ENCODE measurements around the gene SLC5A9. TPM values are rescaled to one million over a fixed set of nuclear protein-coding genes. Genes with fewer than 3 reads are reported as not detected.

SLC5A9 gene
- total and polyA plus RNA-seq, 9 of the 15 experiments (the other 6 are each of a cell fraction or from before 2014, with no cell fraction given) = not detected

DNA sequence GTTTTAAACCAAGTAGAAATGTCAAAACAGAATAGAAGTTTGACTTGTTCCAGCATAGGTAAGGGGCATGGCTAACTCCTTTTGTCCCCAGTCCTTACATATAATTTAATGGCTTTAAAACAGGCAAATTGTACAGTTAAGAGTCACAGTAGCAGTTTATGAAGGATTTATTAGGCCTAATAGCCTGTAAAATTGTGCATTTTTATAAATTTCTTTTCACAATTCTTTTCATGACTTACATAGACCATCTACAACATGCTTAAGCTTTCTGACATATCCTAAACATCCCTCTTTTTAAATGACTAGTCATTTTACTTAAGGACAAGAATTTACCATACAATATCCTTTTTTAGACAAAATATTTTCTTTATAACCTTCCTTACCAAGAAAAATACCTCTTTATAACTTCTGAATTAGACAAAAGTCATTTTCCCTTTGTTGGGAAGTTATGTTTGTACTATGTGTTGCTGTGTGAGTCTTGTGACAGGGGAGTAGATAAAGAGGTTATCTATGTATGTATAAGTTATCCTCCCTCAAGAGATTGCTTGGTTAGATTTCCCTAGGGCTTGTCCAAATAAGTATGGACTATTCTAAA lies 34.5 kb upstream of the SLC5A9 start:
- H3K79me2 ChIP-seq (ENCODE audit: control insufficient read depth, insufficient read depth, low read length) = no peaks in the 10 kb centered on the region
- H3K9ac ChIP-seq (ENCODE audit: insufficient read depth in 1 of 2, low read depth in 2 of 2, low read length in 2 of 2) = no peak overlapping the region
- H3K4me1 ChIP-seq (replicated peaks in 1 of 2; ENCODE audit: control insufficient read depth in 2 of 2, insufficient read depth in 2 of 2, low read length in 2 of 2) = no peaks in the 10 kb centered on the region
- H4K20me1 ChIP-seq (replicated peaks; ENCODE audit: control insufficient read depth, insufficient read depth, low read length) = no peaks in the 10 kb centered on the region
- no peak overlapping the region for H3K4me2 ChIP-seq (ENCODE audit: insufficient read depth, low read length)
- no peaks in the 10 kb centered on the region for H3K9me3 ChIP-seq (replicated peaks; ENCODE audit: control insufficient read depth, insufficient read depth, low read depth, low read length)
- H3K4me3 ChIP-seq = no peak overlapping the region
- DNase-seq (ENCODE audit: extremely low read depth in 1 of 4, low spot score in 3 of 4) (no peak), ATAC-seq (no peak), FAIRE-seq (no peak)
- CTCF ChIA-PET (ENCODE audit: low intra/inter-chr PET ratio) = no interaction called here
- intact Hi-C loops (cut with micrococcal nuclease) = no loop called here
- H3K27ac ChIP-seq (ENCODE audit: extremely low read depth, low read depth, low read length) = no peak overlapping the region
- H3K36me3 ChIP-seq (ENCODE audit: control insufficient read depth, insufficient read depth, low read length) = no peaks in the 10 kb centered on the region
- TF ChIP-seq U2AF1 (optimal IDR thresholded peaks at IDR 0.05; ENCODE audit: low read depth, low read length) (no peak), ZFP36 (IDR thresholded peaks at IDR 0.05; ENCODE audit: low read depth, low read length, partially characterized antibody) (peak; percentile 46)
- no peak overlapping the region for H2AFZ ChIP-seq (ENCODE audit: low read depth, low read length)
- POLR2A ChIA-PET = no interaction called here
- BruUV-seq (replicated peaks) = no TSS peak
- H3K27me3 ChIP-seq (ENCODE audit: control insufficient read depth in 2 of 2, insufficient read depth in 2 of 2, low read length in 2 of 2) = no peaks in the 10 kb centered on the region
- in situ Hi-C loops (cut with MboI) = no loop called here
- no peaks in the 10 kb centered on the region for H3K9me1 ChIP-seq (ENCODE audit: control insufficient read depth, insufficient read depth, low read length)

DNA sequence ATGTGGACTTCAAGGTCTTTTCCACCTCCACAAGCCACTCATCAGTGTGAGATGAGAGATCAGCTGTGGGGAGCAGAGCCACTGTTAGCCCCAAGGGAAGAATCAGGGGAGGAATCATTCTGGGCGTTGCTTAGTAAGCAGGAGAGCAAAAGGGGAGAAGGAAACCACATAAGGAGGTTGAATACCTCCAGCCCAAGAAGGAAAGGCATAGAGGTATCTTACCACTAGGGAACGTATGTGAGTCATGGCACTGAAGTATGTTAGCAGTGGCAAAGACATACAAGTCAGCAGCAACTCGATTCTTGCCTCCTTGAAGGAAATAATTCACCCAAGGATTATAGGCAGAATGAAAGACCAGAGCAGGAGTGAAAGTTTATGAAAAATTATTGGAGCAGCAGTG lies 31.6 kb upstream of the SLC5A9 start:
- intact Hi-C loops (cut with micrococcal nuclease) (no loop called here), in situ Hi-C loops (cut with MboI) (no loop called here)
- FAIRE-seq = no peak
- Histone ChIP-seq H4K20me1 (replicated peaks; ENCODE audit: control insufficient read depth, insufficient read depth, low read length) (no peaks in the 10 kb centered on the region), H3K36me3 (ENCODE audit: control insufficient read depth, insufficient read depth, low read length) (no peaks in the 10 kb centered on the region), H3K79me2 (ENCODE audit: control insufficient read depth, insufficient read depth, low read length) (no peaks in the 10 kb centered on the region), H3K4me2 (ENCODE audit: insufficient read depth, low read length) (no peak overlapping the region), H3K9me1 (ENCODE audit: control insufficient read depth, insufficient read depth, low read length) (no peaks in the 10 kb centered on the region), H3K9ac (ENCODE audit: insufficient read depth in 1 of 2, low read depth in 2 of 2, low read length in 2 of 2) (no peak overlapping the region), H3K4me1 (replicated peaks in 1 of 2; ENCODE audit: control insufficient read depth in 2 of 2, insufficient read depth in 2 of 2, low read length in 2 of 2) (no peaks in the 10 kb centered on the region), H2AFZ (ENCODE audit: low read depth, low read length) (no peak overlapping the region), H3K27ac (ENCODE audit: extremely low read depth, low read depth, low read length) (no peak overlapping the region), H3K9me3 (replicated peaks; ENCODE audit: control insufficient read depth, insufficient read depth, low read depth, low read length) (no peaks in the 10 kb centered on the region), H3K4me3 (no peak overlapping the region), H3K27me3 (ENCODE audit: control insufficient read depth in 2 of 2, insufficient read depth in 2 of 2, low read length in 2 of 2) (no peaks in the 10 kb centered on the region)
- 2% methylated on average over 3 of the region's 3 CpGs for WGBS (ENCODE audit: insufficient coverage, low coverage, missing lambda C conversion rate)
- POLR2A ChIA-PET = no interaction called here
- CTCF ChIA-PET (ENCODE audit: low intra/inter-chr PET ratio) = no interaction called here
- TF ChIP-seq ZNF24 (IDR thresholded peaks at IDR 0.05) = no peak
- no peak for TF ChIP-seq TAF15 (IDR thresholded peaks at IDR 0.05; ENCODE audit: low read depth, low read length)
- no peak for TF ChIP-seq TFAM (CRISPR knock-in tag; conservative IDR thresholded peaks at IDR 0.05)
- TF ChIP-seq, protein P1, sequence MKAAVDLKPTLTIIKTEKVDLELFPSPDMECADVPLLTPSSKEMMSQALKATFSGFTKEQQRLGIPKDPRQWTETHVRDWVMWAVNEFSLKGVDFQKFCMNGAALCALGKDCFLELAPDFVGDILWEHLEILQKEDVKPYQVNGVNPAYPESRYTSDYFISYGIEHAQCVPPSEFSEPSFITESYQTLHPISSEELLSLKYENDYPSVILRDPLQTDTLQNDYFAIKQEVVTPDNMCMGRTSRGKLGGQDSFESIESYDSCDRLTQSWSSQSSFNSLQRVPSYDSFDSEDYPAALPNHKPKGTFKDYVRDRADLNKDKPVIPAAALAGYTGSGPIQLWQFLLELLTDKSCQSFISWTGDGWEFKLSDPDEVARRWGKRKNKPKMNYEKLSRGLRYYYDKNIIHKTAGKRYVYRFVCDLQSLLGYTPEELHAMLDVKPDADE (conservative IDR thresholded peaks at IDR 0.05; ENCODE audit: control insufficient read depth, low read depth, low read length) = no peak
- no peak for TF ChIP-seq TBP (optimal IDR thresholded peaks at IDR 0.05; ENCODE audit: low read depth, low read length)
- TF ChIP-seq ZKSCAN1 (IDR thresholded peaks at IDR 0.05; ENCODE audit: low read depth, low read length) = no peak
- TF ChIP-seq, protein P2, sequence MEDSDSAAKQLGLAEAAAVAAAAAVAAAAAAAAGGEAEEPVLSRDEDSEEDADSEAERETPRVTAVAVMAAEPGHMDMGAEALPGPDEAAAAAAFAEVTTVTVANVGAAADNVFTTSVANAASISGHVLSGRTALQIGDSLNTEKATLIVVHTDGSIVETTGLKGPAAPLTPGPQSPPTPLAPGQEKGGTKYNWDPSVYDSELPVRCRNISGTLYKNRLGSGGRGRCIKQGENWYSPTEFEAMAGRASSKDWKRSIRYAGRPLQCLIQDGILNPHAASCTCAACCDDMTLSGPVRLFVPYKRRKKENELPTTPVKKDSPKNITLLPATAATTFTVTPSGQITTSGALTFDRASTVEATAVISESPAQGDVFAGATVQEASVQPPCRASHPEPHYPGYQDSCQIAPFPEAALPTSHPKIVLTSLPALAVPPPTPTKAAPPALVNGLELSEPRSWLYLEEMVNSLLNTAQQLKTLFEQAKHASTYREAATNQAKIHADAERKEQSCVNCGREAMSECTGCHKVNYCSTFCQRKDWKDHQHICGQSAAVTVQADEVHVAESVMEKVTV (CRISPR knock-in tag; IDR thresholded peaks at IDR 0.05) = no peak
- TF ChIP-seq ZNF764 (CRISPR knock-in tag; IDR thresholded peaks at IDR 0.05; ENCODE audit: low read depth) = no peak
- BruUV-seq (replicated peaks) = no TSS peak
- no peak for ATAC-seq
- DNase-seq (ENCODE audit: extremely low read depth in 1 of 4, low spot score in 3 of 4) = no peak
